ENCODE results near the gene CTAG1B. TPM values are rescaled to one million over a fixed set of nuclear protein-coding genes. Genes with fewer than 3 reads are reported as not detected.
"Not testable (repeated sequence)": the region's sequence is repeated elsewhere in the genome, so short reads cannot be mapped to it uniquely, and the experiment has no call there.

CTAG1B gene
- total RNA-seq, 1 donor from 2014 or later = not detected

DNA sequence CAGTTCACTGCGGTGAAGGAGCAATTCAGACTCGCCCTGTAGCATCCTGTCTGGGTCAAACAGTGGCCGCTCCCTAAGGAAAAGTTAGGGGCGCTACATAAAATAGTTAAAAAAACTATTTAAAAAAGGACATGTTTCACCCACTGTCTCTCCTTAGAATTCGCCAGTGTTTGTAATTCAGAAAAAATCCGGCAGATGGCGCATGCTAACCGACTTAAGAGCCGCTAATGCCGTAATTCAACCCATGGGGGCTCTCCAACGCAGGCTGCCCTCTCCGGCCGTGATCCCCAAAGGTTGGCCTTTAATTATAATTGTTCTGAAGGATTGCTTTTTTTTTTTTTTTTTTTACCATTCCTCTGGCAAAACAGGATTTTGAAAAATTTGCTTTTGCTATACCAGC lies 28.7 kb downstream of the CTAG1B start:
- intact Hi-C loops (cut with micrococcal nuclease) = not testable (repeated sequence)

GRCh38 chrX:154584585-154585183 lies 34.4 kb downstream of the CTAG1B start, which contains the start of gene CTAG1A:
Gene CTAG1A, plus strand, starts transcription at chrX:154585133. Its CDS starts 74 bp downstream, at chrX:154585207.
- intact Hi-C loops (cut with micrococcal nuclease) = not testable (repeated sequence)

DNA sequence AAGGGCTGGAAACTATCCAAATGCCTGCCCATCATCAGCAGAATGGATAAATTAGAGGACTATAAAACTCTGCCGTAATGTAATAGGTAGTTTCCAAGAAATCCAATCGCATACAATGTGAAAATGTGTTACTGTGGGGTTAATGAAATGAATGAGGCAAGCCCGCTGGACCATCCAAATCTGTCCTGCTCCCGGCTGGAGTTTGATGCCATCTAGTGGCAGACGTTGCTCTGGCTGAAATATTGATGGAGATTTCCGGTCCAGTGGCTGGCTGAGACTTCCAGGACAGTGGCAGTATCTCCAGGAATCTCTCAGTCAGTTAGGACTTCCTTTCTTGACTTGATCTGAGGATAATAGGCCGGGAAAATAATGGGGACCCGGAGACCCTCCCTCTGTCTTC lies 36.1 kb downstream of the CTAG1B start:
- intact Hi-C loops (cut with micrococcal nuclease) = not testable (repeated sequence)

- intact Hi-C loops (cut with micrococcal nuclease) = not testable (repeated sequence)
Observed at GRCh38 chrX:154575076-154575475, 44.0 kb downstream of the CTAG1B start.

DNA sequence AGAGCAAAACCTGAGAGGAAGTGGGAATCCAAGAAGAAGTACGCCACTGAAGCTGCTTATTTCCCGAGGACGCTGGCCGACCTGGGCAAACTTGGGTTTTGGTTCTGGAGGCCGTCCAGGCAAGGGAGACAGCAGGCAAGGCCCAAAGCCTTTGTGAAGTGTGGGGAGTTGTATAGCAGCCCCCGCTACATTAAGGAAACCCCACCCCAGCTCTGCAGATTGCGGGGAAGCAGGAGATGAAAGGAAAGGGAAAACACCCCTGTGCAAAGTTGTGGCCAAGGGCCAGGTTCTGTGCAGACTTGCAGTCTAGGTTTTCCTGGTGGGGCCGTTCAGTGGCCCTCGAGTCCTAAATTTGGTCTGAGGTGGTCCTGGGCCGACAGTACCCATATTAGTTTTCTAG lies 46.0 kb downstream of the CTAG1B start:
- intact Hi-C loops (cut with micrococcal nuclease) = not testable (repeated sequence)

- intact Hi-C loops (cut with micrococcal nuclease) = not testable (repeated sequence)
Observed at GRCh38 chrX:154570361-154570760, 48.7 kb downstream of the CTAG1B start.

Other genes starting within 250 kb of the CTAG1B start
- 1,498 and 1,525 TPM in 2 replicates for gene FLNA, start 244.6 kb downstream of the CTAG1B start, total RNA-seq
- 55.9 and 60.2 TPM in 2 replicates for gene EMD, start 240.0 kb downstream of the CTAG1B start, total RNA-seq
- 2,525 and 2,615 TPM in 2 replicates for gene RPL10, start 220.9 kb downstream of the CTAG1B start, total RNA-seq
- gene DNASE1L1, start 210.0 kb downstream of the CTAG1B start, total RNA-seq = 17.3 and 21.8 TPM in 2 replicates
- 91.3 and 91.8 TPM in 2 replicates for gene TAFAZZIN, start 207.7 kb downstream of the CTAG1B start, total RNA-seq
- 61.3 and 63.8 TPM in 2 replicates for gene ATP6AP1, start 190.6 kb downstream of the CTAG1B start, total RNA-seq
- 119 TPM in 2 replicates for gene GDI1, start 182.1 kb downstream of the CTAG1B start, total RNA-seq
- gene FAM50A, start 175.1 kb downstream of the CTAG1B start, total RNA-seq = 85.2 and 90.9 TPM in 2 replicates
- 37.3 and 43.8 TPM in 2 replicates for gene PLXNA3, start 161.0 kb downstream of the CTAG1B start, total RNA-seq
- 56.8 and 58.6 TPM in 2 replicates for gene LAGE3, start 140.0 kb downstream of the CTAG1B start, total RNA-seq
- gene UBL4A, start 132.7 kb downstream of the CTAG1B start, total RNA-seq = 45.4 and 47.8 TPM in 2 replicates
- gene SLC10A3, start 128.7 kb downstream of the CTAG1B start, total RNA-seq = 23.4 and 25.2 TPM in 2 replicates
- gene FAM3A, start 103.0 kb downstream of the CTAG1B start, total RNA-seq = 30.9 and 31.0 TPM in 2 replicates
- 70.1 and 72.7 TPM in 2 replicates for gene G6PD, start 72.4 kb downstream of the CTAG1B start, total RNA-seq
- 47.7 and 47.9 TPM in 2 replicates for gene IKBKG, start 71.7 kb downstream of the CTAG1B start, total RNA-seq
- not detected in 2 replicates for gene CTAG1A, start 34.1 kb downstream of the CTAG1B start, total RNA-seq
- not detected in 2 replicates for gene CTAG2, start 34.3 kb upstream of the CTAG1B start, total RNA-seq
- gene GAB3, start 131.8 kb upstream of the CTAG1B start, total RNA-seq = 26.4 and 32.1 TPM in 2 replicates
- 80.4 and 86.0 TPM in 2 replicates for gene DKC1, start 143.6 kb upstream of the CTAG1B start, total RNA-seq
- 46.1 and 47.4 TPM in 2 replicates for gene MPP1, start 186.2 kb upstream of the CTAG1B start, total RNA-seq
- not detected in 2 replicates for gene SMIM9, start 215.4 kb upstream of the CTAG1B start, total RNA-seq

Measured in T-helper 1 cell treated with Interleukin-12 subunit alpha and Interleukin-12 subunit beta and Interleukin-4 antibody, amounts not matched to agents 30 ng/mL and 1 ng/mL, for 36 hours (primary cell).